Measurements from ENCODE around the gene WASF3.
"Not testable (repeated sequence)": the region's sequence is repeated elsewhere in the genome, so short reads cannot be mapped to it uniquely, and the experiment has no call there.

WASF3 gene

GRCh38 chr13:26628706-26629105, 71.2 kb downstream of the WASF3 start:
- Histone ChIP-seq H3K9me3 (ENCODE audit: insufficient read depth, low read length) (peaks cover 6% of the 10 kb centered on the region; the same call in 1 of the 2 replicates), H3K9ac (ENCODE audit: low read length) (no peak overlapping the region), H4K20me1 (ENCODE audit: insufficient read depth, low read length) (no peaks in the 10 kb centered on the region), H3K4me2 (ENCODE audit: low read length) (peak overlapping the region; percentile 8; the same call in 1 of the 2 replicates), H3K4me1 (ENCODE audit: low read length) (no peaks in the 10 kb centered on the region), H3K27me3 (ENCODE audit: low read depth, low read length) (no peaks in the 10 kb centered on the region), H3K36me3 (replicated peaks; ENCODE audit: low read depth, low read length) (no peaks in the 10 kb centered on the region), H3K79me2 (ENCODE audit: low read length) (no peaks in the 10 kb centered on the region), H2AFZ (ENCODE audit: low read depth, low read length) (no peak overlapping the region), H3K4me3 (ENCODE audit: low read length) (no peak overlapping the region), H3K27ac (ENCODE audit: low read length) (no peak overlapping the region)
- TF ChIP-seq EZH2phosphoT487 (IDR thresholded peaks at IDR 0.05; ENCODE audit: low read depth), result no peak
- TF ChIP-seq CTCF (IDR thresholded peaks at IDR 0.05; ENCODE audit: low read depth, low read length), result peak; percentile 38

DNA sequence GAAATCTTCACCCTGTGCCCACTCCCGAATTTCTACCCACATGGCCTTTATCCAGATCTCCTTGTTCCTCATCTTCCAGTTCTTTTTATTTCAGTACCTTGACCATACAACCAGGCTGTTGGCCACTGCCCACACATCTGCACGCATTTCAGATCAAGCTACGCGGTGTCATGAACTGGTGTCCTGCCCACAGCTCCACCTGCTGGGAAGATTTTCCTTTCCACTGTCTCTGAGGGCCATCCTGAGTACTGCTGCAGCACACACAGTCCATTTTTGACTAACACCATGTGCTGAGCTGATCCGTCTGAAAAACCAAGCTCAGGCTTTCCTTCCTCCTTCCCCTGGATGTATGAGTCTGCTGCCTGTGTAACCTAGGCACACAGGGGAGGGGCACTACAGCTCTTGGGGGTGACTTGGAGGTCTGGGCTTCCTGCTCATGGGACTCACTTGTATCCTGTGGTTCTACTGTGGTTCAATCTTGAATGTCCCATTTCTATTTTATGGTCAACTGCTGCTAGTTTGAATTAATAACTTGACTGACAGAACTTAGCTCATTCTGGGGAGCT, 71.9 kb downstream of the WASF3 start:
- no peak overlapping the region for H3K9ac ChIP-seq (ENCODE audit: low read length)

DNA sequence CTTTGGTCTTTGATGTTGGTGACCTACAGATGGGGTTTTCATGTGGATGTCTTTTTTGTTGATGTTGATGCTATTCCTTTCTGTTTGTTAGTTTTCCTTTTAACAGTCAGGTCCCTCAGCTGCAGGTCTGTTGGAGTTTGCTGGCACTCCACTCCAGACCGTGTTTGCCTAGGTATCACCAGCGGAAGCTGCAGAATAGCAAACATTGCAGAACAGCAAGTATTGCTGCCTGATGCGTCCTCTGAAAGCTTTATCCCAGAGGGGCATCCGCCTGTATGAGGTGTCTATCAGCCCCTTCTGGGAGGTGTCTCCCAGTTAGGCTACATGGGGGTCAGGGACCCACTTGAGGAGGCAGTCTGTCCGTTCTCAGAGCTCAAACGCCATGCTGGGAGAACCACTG, 78.2 kb downstream of the WASF3 start:
- not testable (repeated sequence) for H3K27ac ChIP-seq (ENCODE audit: low read length)

More for the DNA sequence above, 71.9 kb downstream of the WASF3 start:
- Histone ChIP-seq H3K27ac (ENCODE audit: low read length) (no peak overlapping the region), H3K27me3 (ENCODE audit: low read depth, low read length) (no peaks in the 10 kb centered on the region), H3K4me3 (ENCODE audit: low read length) (no peak overlapping the region), H3K4me1 (ENCODE audit: low read length) (no peaks in the 10 kb centered on the region), H3K36me3 (replicated peaks; ENCODE audit: low read depth, low read length) (no peaks in the 10 kb centered on the region), H3K9me3 (ENCODE audit: insufficient read depth, low read length) (0 out of 2 replicates have a peak, but pooled peaks cover under 1% of the 10 kb centered on the region), H3K4me2 (ENCODE audit: low read length) (no peak overlapping the region), H4K20me1 (ENCODE audit: insufficient read depth, low read length) (no peaks in the 10 kb centered on the region), H2AFZ (ENCODE audit: low read depth, low read length) (no peak overlapping the region), H3K79me2 (ENCODE audit: low read length) (no peaks in the 10 kb centered on the region)
- TF ChIP-seq EZH2phosphoT487 (IDR thresholded peaks at IDR 0.05; ENCODE audit: low read depth), result no peak
- peak; percentile 27 for TF ChIP-seq CTCF (IDR thresholded peaks at IDR 0.05; ENCODE audit: low read depth, low read length)

DNA sequence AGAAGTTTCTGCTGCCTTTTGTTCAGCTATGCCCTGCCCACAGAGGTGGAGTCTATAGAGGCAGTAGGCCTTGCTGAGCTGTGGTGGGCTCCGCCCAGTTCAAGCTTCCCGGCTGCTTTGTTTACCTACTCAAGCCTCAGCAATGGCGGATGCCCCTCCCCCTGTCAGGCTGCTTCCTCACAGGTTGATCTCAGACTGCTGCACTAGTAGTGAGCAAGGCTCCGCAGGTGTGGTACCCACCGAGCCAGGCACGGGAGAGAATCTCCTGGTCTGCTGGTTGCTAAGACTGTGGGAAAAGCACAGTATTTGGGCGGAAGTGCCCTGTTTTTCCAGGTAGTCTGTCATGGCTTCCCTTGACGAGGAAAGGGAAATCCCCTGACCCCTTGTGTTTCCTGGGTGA, 78.6 kb downstream of the WASF3 start:
- not testable (repeated sequence) for H3K4me1 ChIP-seq (ENCODE audit: low read length); H3K4me3 ChIP-seq (ENCODE audit: low read length); H3K27ac ChIP-seq (ENCODE audit: low read length); H3K4me2 ChIP-seq (ENCODE audit: low read length); H3K9me3 ChIP-seq (ENCODE audit: insufficient read depth, low read length); H3K79me2 ChIP-seq (ENCODE audit: low read length); H3K27me3 ChIP-seq (ENCODE audit: low read depth, low read length); H3K36me3 ChIP-seq (replicated peaks; ENCODE audit: low read depth, low read length); H3K9ac ChIP-seq (ENCODE audit: low read length); H4K20me1 ChIP-seq (ENCODE audit: insufficient read depth, low read length); H2AFZ ChIP-seq (ENCODE audit: low read depth, low read length)

More for the DNA sequence above, 78.2 kb downstream of the WASF3 start:
- H3K36me3 ChIP-seq (replicated peaks; ENCODE audit: low read depth, low read length); H3K4me1 ChIP-seq (ENCODE audit: low read length); H3K27me3 ChIP-seq (ENCODE audit: low read depth, low read length); H3K9ac ChIP-seq (ENCODE audit: low read length); H3K9me3 ChIP-seq (ENCODE audit: insufficient read depth, low read length); H2AFZ ChIP-seq (ENCODE audit: low read depth, low read length); H3K4me2 ChIP-seq (ENCODE audit: low read length); H3K79me2 ChIP-seq (ENCODE audit: low read length); H3K4me3 ChIP-seq (ENCODE audit: low read length); H4K20me1 ChIP-seq (ENCODE audit: insufficient read depth, low read length): not testable (repeated sequence)

- H4K20me1 ChIP-seq (ENCODE audit: insufficient read depth, low read length), result no peaks in the 10 kb centered on the region
- peaks cover 25% of the 10 kb centered on the region for H3K27me3 ChIP-seq (ENCODE audit: low read depth, low read length)
- H3K79me2 ChIP-seq (ENCODE audit: low read length), result no peaks in the 10 kb centered on the region
- no peak overlapping the region for H3K4me3 ChIP-seq (ENCODE audit: low read length)
- H3K27ac ChIP-seq (ENCODE audit: low read length), result no peak overlapping the region
- H3K4me1 ChIP-seq (ENCODE audit: low read length), result no peaks in the 10 kb centered on the region
- no peak overlapping the region for H3K4me2 ChIP-seq (ENCODE audit: low read length)
- TF ChIP-seq EZH2phosphoT487 (IDR thresholded peaks at IDR 0.05; ENCODE audit: low read depth) (no peak), CTCF (IDR thresholded peaks at IDR 0.05; ENCODE audit: low read depth, low read length) (no peak)
- no peaks in the 10 kb centered on the region for H3K9me3 ChIP-seq (ENCODE audit: insufficient read depth, low read length)
- H2AFZ ChIP-seq (ENCODE audit: low read depth, low read length), result no peak overlapping the region
- H3K9ac ChIP-seq (ENCODE audit: low read length), result no peak overlapping the region
- H3K36me3 ChIP-seq (replicated peaks; ENCODE audit: low read depth, low read length), result no peaks in the 10 kb centered on the region
These were observed 89.1 kb downstream of the WASF3 start for GRCh38 chr13:26646603-26647002.
